GM19468 (cell line): ENCODE results near the gene REM1.
"Not testable (repeated sequence)": the region's sequence is repeated elsewhere in the genome, so short reads cannot be mapped to it uniquely, and the experiment has no call there.

Experiments
- ATAC-seq: cut with Tn5 transposase; IDR thresholded peaks from one replicate; pipeline ENCODE4 v1.9.1; 2021; ENCODE audit warnings: mild to moderate bottlenecking, moderate library complexity, moderate number of reproducible peaks; ENCODE audit not compliant: unreplicated experiment; ENCODE audit errors: extremely low read depth

The REM1 gene

DNA sequence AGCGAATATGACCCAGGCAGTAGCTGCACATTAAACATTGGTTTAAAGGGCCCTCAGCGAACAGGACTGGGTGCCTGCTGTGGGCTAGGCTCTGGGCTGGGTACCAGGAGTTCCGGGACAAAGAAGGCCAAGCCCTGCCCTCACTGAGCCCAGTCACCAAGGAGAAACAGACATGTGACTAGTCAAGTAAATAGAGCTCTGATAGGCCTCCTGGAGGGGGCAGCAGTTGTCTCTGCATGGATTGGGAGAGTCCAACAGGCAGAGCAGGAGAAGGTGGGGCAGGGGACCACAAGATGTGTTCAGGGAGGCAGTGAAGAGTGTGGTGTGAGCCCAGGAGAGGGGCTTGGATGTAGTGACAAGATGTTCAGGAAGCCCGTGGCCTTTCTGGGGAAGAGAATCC lies 42.3 kb downstream of the REM1 start:
- no peak for ATAC-seq

DNA sequence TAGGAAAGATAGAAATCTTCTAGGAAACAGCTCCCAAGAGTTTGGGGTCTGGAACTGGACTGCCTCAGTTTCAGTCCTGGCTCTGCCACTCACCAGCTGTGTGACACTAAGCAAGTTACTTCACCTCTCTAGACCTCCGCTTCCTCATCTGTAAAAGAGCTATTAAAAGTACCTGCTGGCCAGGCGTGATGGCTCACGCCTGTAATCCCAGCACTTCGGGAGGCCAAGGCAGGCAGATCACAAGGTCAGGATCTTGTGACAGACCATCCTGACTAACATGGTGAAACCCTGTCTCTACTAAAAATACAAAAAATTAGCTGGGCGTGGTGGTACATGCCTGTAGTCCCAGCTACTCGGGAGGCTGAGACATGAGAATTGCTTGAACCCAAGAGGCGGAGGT lies 46.2 kb downstream of the REM1 start:
- ATAC-seq, result not testable (repeated sequence)

- no peak for ATAC-seq
Measured at GRCh38 chr20:31522731-31523130, 47.6 kb downstream of the REM1 start.

DNA sequence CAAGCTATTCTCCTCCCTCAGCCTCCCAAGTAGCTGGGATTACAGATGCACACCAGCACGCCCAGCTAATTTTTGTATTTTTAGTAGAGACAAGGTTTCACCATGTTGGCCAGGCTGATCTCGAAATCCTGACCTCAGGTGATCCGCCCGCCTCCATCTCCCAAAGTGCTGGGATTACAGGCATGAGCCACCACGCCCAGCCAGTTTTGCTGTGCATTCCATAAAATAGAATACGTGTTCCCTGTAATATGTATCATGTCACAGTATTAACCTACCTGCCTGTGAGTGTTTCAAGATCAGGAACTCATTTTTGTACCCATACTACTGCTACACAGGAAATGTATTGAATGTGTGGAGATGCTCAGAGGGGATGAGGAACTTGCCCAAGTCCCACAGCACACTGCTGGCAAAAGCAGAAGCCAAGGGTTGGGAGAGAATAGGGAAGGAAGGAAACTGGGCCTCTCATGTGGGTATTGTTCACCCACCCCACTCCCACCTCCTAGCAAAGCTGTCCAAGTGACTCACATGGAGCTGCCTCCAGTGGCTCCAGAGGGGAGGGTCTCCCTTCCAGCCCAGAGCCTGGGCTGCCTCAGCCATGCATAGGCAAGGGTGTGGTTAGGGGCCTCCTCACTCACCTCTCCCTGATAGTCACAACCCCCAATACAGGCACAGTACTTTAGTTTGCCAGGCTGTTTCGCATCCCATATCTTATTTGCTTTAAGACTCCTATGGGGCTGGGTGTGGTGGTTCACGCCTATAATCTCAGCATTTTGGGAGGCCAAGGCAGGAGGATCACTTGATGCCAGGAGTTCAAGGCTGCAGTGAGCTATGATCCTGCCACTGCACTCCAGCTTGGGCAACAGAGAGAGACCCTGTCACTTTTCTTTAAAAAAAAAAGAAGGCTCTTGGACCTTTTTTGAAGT lies 48.5 kb downstream of the REM1 start:
- no peak for ATAC-seq

DNA sequence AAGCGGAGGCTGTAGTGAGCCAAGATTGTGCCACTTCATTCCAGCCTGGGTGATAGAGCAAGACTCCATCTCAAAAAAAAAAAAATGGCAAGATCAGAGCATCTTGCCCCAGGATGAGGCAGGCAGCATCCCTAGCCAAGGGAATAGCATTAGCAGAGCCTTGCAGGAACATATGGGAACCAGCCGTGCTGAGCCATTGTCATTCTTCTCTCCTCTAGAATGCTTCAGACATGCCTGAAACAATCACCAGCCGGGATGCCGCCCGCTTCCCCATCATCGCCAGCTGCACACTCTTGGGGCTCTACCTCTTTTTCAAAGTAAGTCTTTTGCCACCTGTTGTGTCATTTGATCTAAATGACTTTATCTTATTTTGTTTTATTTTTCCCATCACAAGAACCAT lies 52.2 kb downstream of the REM1 start:
- ATAC-seq, result no peak
